ENCODE results near the gene CHST12.
"Not testable (repeated sequence)": the region's sequence is repeated elsewhere in the genome, so short reads cannot be mapped to it uniquely, and the experiment has no call there.

The CHST12 gene

GRCh38 chr7:2465928-2466327 is 62.5 kb downstream of the CHST12 start:
- no peak for DNase-seq

- DNase-seq = no peak
These were observed 63.3 kb downstream of the CHST12 start for GRCh38 chr7:2466675-2467074.

GRCh38 chr7:2468227-2468626 is 64.8 kb downstream of the CHST12 start:
- DNase-seq = no peak

GRCh38 chr7:2469460-2470203 is 66.2 kb downstream of the CHST12 start:
- DNase-seq = not testable (repeated sequence)

- DNase-seq = no peak
These were observed 67.0 kb downstream of the CHST12 start for GRCh38 chr7:2470204-2471021.

- no peak for DNase-seq
These were observed 67.6 kb downstream of the CHST12 start for GRCh38 chr7:2471022-2471329.

- no peak for DNase-seq
These were observed 68.0 kb downstream of the CHST12 start for GRCh38 chr7:2471396-2471795.

GRCh38 chr7:2472739-2473138 is 69.3 kb downstream of the CHST12 start:
- no peak for DNase-seq

GRCh38 chr7:2473496-2474180 is 70.2 kb downstream of the CHST12 start:
- DNase-seq = no peak

GRCh38 chr7:2474224-2474623 is 70.8 kb downstream of the CHST12 start:
- DNase-seq = no peak

- DNase-seq = no peak
These were observed 71.6 kb downstream of the CHST12 start for GRCh38 chr7:2474813-2475677.

GRCh38 chr7:2475678-2476015 is 72.2 kb downstream of the CHST12 start:
- no peak for DNase-seq

- no peak for DNase-seq
These were observed 72.9 kb downstream of the CHST12 start, which contains the start of gene GRIFIN for GRCh38 chr7:2476298-2476697. Gene GRIFIN, minus strand, starts transcription at chr7:2476398. Its CDS starts 15 bp downstream, at chr7:2476383.

- DNase-seq = no peak
These were observed 73.5 kb downstream of the CHST12 start for GRCh38 chr7:2476776-2477446.

- DNase-seq = peak; percentile 25 to 54 (median 30)
These were observed 74.3 kb downstream of the CHST12 start for GRCh38 chr7:2477447-2478398.

- no peak for DNase-seq
These were observed 75.0 kb downstream of the CHST12 start for GRCh38 chr7:2478399-2478785.

GRCh38 chr7:2478800-2479199 is 75.4 kb downstream of the CHST12 start:
- no peak for DNase-seq

GRCh38 chr7:2479276-2480069 is 76.1 kb downstream of the CHST12 start:
- no peak for DNase-seq

- no peak for DNase-seq
These were observed 76.6 kb downstream of the CHST12 start for GRCh38 chr7:2480070-2480408.

- DNase-seq = no peak
These were observed 77.8 kb downstream of the CHST12 start for GRCh38 chr7:2481195-2481594.
